ENCODE measurements around the gene U2AF2.

DNA sequence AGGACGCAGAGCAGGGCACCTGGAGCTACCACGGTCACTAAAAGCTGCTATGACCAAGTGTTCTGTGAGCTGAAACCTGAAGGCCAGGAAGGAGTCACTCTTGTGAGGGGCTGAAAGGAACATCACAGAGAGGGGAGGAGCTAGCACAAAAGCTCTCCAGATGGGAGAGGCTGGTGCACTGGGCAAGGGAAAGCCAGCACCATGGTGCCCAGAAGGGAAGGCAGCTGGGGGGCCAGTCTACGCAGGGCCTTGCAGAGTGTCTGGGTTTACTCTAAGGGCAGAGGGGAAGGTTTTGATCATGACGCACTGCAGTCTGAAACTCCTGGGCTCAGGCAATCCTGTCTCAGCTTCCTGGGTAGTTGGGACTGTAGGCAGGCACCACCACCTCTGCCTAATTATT lies 18.1 kb upstream of the U2AF2 start:
- TF ChIP-seq, protein P1, sequence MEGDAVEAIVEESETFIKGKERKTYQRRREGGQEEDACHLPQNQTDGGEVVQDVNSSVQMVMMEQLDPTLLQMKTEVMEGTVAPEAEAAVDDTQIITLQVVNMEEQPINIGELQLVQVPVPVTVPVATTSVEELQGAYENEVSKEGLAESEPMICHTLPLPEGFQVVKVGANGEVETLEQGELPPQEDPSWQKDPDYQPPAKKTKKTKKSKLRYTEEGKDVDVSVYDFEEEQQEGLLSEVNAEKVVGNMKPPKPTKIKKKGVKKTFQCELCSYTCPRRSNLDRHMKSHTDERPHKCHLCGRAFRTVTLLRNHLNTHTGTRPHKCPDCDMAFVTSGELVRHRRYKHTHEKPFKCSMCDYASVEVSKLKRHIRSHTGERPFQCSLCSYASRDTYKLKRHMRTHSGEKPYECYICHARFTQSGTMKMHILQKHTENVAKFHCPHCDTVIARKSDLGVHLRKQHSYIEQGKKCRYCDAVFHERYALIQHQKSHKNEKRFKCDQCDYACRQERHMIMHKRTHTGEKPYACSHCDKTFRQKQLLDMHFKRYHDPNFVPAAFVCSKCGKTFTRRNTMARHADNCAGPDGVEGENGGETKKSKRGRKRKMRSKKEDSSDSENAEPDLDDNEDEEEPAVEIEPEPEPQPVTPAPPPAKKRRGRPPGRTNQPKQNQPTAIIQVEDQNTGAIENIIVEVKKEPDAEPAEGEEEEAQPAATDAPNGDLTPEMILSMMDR (IDR thresholded peaks at IDR 0.05): no peak
- TF ChIP-seq POLR2A (IDR thresholded peaks at IDR 0.05): no peak

All from esophagus squamous epithelium (tissue), 4 donors.